Ascending aorta (tissue), 2 donors: ENCODE data around the gene RCAN2. TPM values are rescaled to one million over a fixed set of nuclear protein-coding genes. Genes with fewer than 3 reads are reported as not detected.

ENCODE experiments used
- DNase-seq, 2 donors: peaks; one replicate each; pipeline ENCODE4 v3.0.0-alpha.2; 2019; ENCODE audit warnings: low spot score in 2 of 2
- H3K27ac ChIP-seq, 2 donors: fragments of 200-600 bp; sonication (generic); one replicate each; pipeline ENCODE4 v1.5.1; 2016 to 2017; ENCODE audit warnings: mild to moderate bottlenecking in 1 of 2
- H3K27me3 ChIP-seq: fragments of 200-600 bp; sonication (generic); one replicate; pipeline ENCODE4 v1.5.1; 2017
- H3K36me3 ChIP-seq, 2 donors: fragments of 200-600 bp; sonication (generic); one replicate each; pipeline ENCODE4 v1.5.1; 2016
- H3K4me1 ChIP-seq, 2 donors: fragments of 200-600 bp; sonication (generic); one replicate each; pipeline ENCODE4 v1.5.1; 2016 to 2017; ENCODE audit warnings: mild to moderate bottlenecking in 1 of 2
- H3K4me3 ChIP-seq, 2 donors: fragments of 200-600 bp; sonication (generic); one replicate each; pipeline ENCODE4 v1.5.1; 2016 to 2017; ENCODE audit warnings: mild to moderate bottlenecking in 1 of 2
- H3K9me3 ChIP-seq, 2 donors: fragments of 200-600 bp; sonication (generic); one replicate each; pipeline ENCODE4 v1.5.1; 2016
- CTCF ChIP-seq, 3 experiments: fragments of 200-600 bp in 2 of 3; fragments of 450-650 bp in 1 of 3; sonication (generic) in 2 of 3; IDR thresholded peaks; one replicate each; pipeline ENCODE4 v1.5.1; 2016 to 2019; ENCODE audit warnings: antibody characterized with exemption in 3 of 3, mild to moderate bottlenecking in 1 of 3, moderate library complexity in 1 of 3
- intact Hi-C: fragments of 100-400 bp; cut with DNase I; formaldehyde crosslinking; loops from one replicate; pipeline ENCODE4 v1.15.1; 2023
- total RNA-seq: library from RNA; depleted of rRNA; stranded (reverse); fragments of >200 nt; gene quantifications from one replicate; pipeline ENCODE4 v1.1.0, GENCODE V29; 2016

RCAN2 gene
- total RNA-seq: 83.4 TPM

- peak; percentile 48 to 91 for DNase-seq
- H3K4me3 ChIP-seq: peak within 1 kb of the TSS; percentile 64 to 89
- no peak for TF ChIP-seq CTCF (IDR thresholded peaks at IDR 0.05)
- peak within 1 kb of the TSS; percentile 94 to 97 for H3K27ac ChIP-seq
- H3K36me3 ChIP-seq: no peaks in the 10 kb centered on the region
- no peaks in the 10 kb centered on the region for H3K4me1 ChIP-seq
- H3K27me3 ChIP-seq: no peaks in the 10 kb centered on the region
- H3K9me3 ChIP-seq: no peaks in the 10 kb centered on the region
- intact Hi-C loops: loop anchor here (2.0 to 5.0 kb wide), 6 partner anchors 30 to 399 kb away; no protein-coding TSS in a partner anchor
Observed at GRCh38 chr6:46491201-46491627, at the start of gene RCAN2. Gene RCAN2, minus strand, starts transcription at chr6:46491449.

GRCh38 chr6:46539866-46540265 lies 48.6 kb upstream of the RCAN2 start:
- H3K27ac ChIP-seq: no peak overlapping the region
- no peaks in the 10 kb centered on the region for H3K4me1 ChIP-seq
- H3K36me3 ChIP-seq: no peaks in the 10 kb centered on the region
- H3K4me3 ChIP-seq: no peak overlapping the region
- H3K9me3 ChIP-seq: peaks cover 0 to 6% of the 10 kb centered on the region in 2 donors
- TF ChIP-seq CTCF (IDR thresholded peaks at IDR 0.05): no peak
- intact Hi-C loops: no loop called here
- H3K27me3 ChIP-seq: no peaks in the 10 kb centered on the region
- no peak for DNase-seq

- DNase-seq: no peak
- Histone ChIP-seq H3K4me1 (no peaks in the 10 kb centered on the region), H3K9me3 (peaks cover 0 to 2% of the 10 kb centered on the region in 2 donors), H3K27me3 (no peaks in the 10 kb centered on the region), H3K4me3 (no peak overlapping the region), H3K36me3 (no peaks in the 10 kb centered on the region), H3K27ac (no peak overlapping the region)
- intact Hi-C loops: no loop called here
- no peak for TF ChIP-seq CTCF (IDR thresholded peaks at IDR 0.05)
Observed at GRCh38 chr6:46538800-46539480, 47.7 kb upstream of the RCAN2 start.

- intact Hi-C loops: loop anchor here (5.0 kb wide), 1 partner anchor 56 kb away; no protein-coding TSS in a partner anchor
- no peaks in the 10 kb centered on the region for H3K27me3 ChIP-seq
- H3K9me3 ChIP-seq: no peaks in the 10 kb centered on the region
- H3K4me1 ChIP-seq: peaks cover 4% of the 10 kb centered on the region in 2 donors
- no peak for TF ChIP-seq CTCF (IDR thresholded peaks at IDR 0.05)
- no peak overlapping the region for H3K4me3 ChIP-seq
- no peaks in the 10 kb centered on the region for H3K36me3 ChIP-seq
- DNase-seq: no peak
- peak overlapping the region; percentile 10 to 46 for H3K27ac ChIP-seq
Observed at GRCh38 chr6:46530896-46531295, 39.6 kb upstream of the RCAN2 start.

- H3K4me3 ChIP-seq: no peak overlapping the region
- H3K36me3 ChIP-seq: no peaks in the 10 kb centered on the region
- no peaks in the 10 kb centered on the region for H3K27me3 ChIP-seq
- H3K9me3 ChIP-seq: no peaks in the 10 kb centered on the region
- intact Hi-C loops: no loop called here
- peaks cover 4% of the 10 kb centered on the region in 2 donors for H3K4me1 ChIP-seq
- no peak for DNase-seq
- H3K27ac ChIP-seq: peak overlapping the region; percentile 10 to 46
- no peak for TF ChIP-seq CTCF (IDR thresholded peaks at IDR 0.05)
Observed at GRCh38 chr6:46528961-46529750, 37.9 kb upstream of the RCAN2 start.
